Uterus (tissue), 2 donors: ENCODE results near the gene ZCCHC7.

Source experiments
- CTCF ChIP-seq, 4 experiments: fragments of 200-600 bp in 2 of 4; fragments of 450-650 bp in 2 of 4; sonication (generic) in 2 of 4; IDR thresholded peaks; one replicate each; pipeline ENCODE4 v1.5.1; 2016 to 2019; ENCODE audit warnings: antibody characterized with exemption in 4 of 4, mild to moderate bottlenecking in 2 of 4, moderate library complexity in 1 of 4
- POLR2A ChIP-seq, 2 donors: fragments of 450-650 bp; IDR thresholded peaks; one replicate each; pipeline ENCODE4 v1.6.1; 2016; ENCODE audit warnings: antibody characterized with exemption in 2 of 2, mild to moderate bottlenecking in 1 of 2, moderate library complexity in 1 of 2

DNA sequence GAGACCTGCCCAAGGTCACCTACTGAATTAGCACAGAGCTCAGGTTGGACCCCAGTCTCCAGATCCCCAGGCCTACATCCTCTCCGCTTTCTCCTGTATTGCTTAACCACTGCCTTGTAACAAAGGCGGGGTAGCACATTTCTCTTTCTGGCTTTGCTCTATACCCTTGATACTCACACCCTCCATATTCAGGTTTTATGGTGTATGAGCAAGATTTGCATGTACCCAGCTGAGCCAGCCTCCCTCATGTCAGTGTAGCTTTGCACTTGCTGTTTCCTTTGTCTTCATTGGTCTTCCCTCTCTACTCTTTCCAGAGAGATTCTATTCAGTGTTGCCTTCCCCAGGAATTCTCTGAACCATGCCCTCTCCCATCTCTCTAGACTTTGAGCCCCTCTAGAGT is 19.6 kb upstream of the ZCCHC7 start:
- TF ChIP-seq CTCF (IDR thresholded peaks at IDR 0.05) (no peak), POLR2A (IDR thresholded peaks at IDR 0.05) (no peak)
